ENCODE measurements around the gene CSNK1G2.

The CSNK1G2 gene

GRCh38 chr19:2012941-2013682, 72.1 kb downstream of the CSNK1G2 start:
- no peak overlapping the region for H3K27ac ChIP-seq

GRCh38 chr19:2013683-2013961, 72.7 kb downstream of the CSNK1G2 start:
- H3K27ac ChIP-seq = no peak overlapping the region
- no peak for DNase-seq (ENCODE audit: low read depth, low spot score)

More at GRCh38 chr19:2012941-2013682, 72.1 kb downstream of the CSNK1G2 start:
- no peak for DNase-seq (ENCODE audit: low read depth, low spot score)

GRCh38 chr19:2014131-2014571, 73.2 kb downstream of the CSNK1G2 start:
- no peak overlapping the region for H3K27ac ChIP-seq
- DNase-seq (ENCODE audit: low read depth, low spot score) = no peak

GRCh38 chr19:2014731-2015607, 74.0 kb downstream of the CSNK1G2 start:
- no peak for DNase-seq (ENCODE audit: low read depth, low spot score)

GRCh38 chr19:2015608-2015950, 74.6 kb downstream of the CSNK1G2 start, which contains the start of gene BTBD2:
Gene BTBD2 (minus strand): TSS chr19:2015714. CDS start chr19:2015703, 11 bp downstream.
- no peak for DNase-seq (ENCODE audit: low read depth, low spot score)
- no peak within 1 kb of the TSS for H3K27ac ChIP-seq

More at GRCh38 chr19:2014731-2015607, 74.0 kb downstream of the CSNK1G2 start:
- H3K27ac ChIP-seq = no peak overlapping the region

GRCh38 chr19:2016041-2016807, 75.3 kb downstream of the CSNK1G2 start:
- H3K27ac ChIP-seq = no peak overlapping the region
- DNase-seq (ENCODE audit: low read depth, low spot score) = no peak

GRCh38 chr19:2018752-2019151, 77.8 kb downstream of the CSNK1G2 start:
- DNase-seq (ENCODE audit: low read depth, low spot score) = no peak
- no peak overlapping the region for H3K27ac ChIP-seq

GRCh38 chr19:2021453-2022140, 80.6 kb downstream of the CSNK1G2 start:
- DNase-seq (ENCODE audit: low read depth, low spot score) = no peak
- H3K27ac ChIP-seq = no peak overlapping the region

GRCh38 chr19:2022289-2022688, 81.3 kb downstream of the CSNK1G2 start:
- no peak for DNase-seq (ENCODE audit: low read depth, low spot score)
- H3K27ac ChIP-seq = no peak overlapping the region

GRCh38 chr19:2026770-2027169, 85.8 kb downstream of the CSNK1G2 start:
- H3K27ac ChIP-seq = no peak overlapping the region
- DNase-seq (ENCODE audit: low read depth, low spot score) = no peak

GRCh38 chr19:2027361-2027760, 86.4 kb downstream of the CSNK1G2 start:
- H3K27ac ChIP-seq = no peak overlapping the region
- no peak for DNase-seq (ENCODE audit: low read depth, low spot score)

Measured in epithelial cell of prostate (primary cell).